Measurements from ENCODE around the gene ITGB4. TPM values are rescaled to one million over a fixed set of nuclear protein-coding genes. Genes with fewer than 3 reads are reported as not detected.
A peak's percentile ranks its signal among the peaks of the same experiment; 100 is the strongest.

ITGB4 gene
- total and polyA plus RNA-seq, 2 of the 13 experiments (the other 11 are each of a cell fraction or from before 2014, with no cell fraction given), result 6.9 to 14.5 TPM

DNA sequence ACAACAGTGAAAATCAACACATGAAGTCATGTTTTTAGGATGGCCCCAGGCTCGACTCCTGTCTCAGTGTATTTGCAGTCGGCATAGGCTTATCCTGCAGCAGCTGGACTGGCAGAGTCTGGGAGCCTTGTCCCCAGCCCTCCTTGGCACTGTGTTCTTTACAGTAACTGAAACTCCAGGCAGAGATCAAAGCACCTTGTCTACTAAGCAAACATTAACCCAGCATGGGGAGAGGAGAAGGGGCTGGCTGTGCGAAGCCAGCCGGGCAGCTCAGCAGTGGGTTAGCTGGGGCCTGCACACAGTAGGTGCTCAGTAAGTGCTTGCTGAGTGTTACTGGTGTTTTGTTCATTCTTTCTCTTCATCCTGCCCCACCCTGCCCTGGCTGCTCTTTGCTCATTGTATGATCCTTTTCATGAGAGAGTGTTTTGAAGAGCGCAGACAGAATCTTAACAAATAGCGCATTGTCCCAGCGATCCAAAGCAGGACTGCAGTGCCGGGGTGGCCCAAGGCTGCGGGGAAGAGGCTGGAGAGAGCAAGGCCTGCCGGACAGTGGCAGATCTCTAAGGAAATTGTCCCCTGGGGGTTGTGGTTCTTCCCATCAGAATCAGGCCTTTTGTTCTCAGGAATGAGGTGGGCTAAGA is 23.5 kb upstream of the ITGB4 start (continued):
- TF ChIP-seq KLF16 (CRISPR knock-in tag; IDR thresholded peaks at IDR 0.05), result peak in 1 of 2 experiments; percentile 56; a peak in 1 of 4 replicates

GRCh38 chr17:75698659-75699058 is 22.6 kb upstream of the ITGB4 start:
- in situ Hi-C loops (cut with HindIII; ENCODE audit: extremely low pct_ligation_motif_present, low pct_unique_long_range_greater_than_20kb), result no loop called here
- Histone ChIP-seq H3K4me2 (ENCODE audit: low read depth, low read length) (no peak overlapping the region), H3K27me3 (ENCODE audit: control insufficient read depth in 1 of 2, insufficient read depth in 2 of 2, low read length in 2 of 2) (no peaks in the 10 kb centered on the region), H3K4me3 (replicated peaks in 1 of 3; ENCODE audit: insufficient read depth in 1 of 3, low read depth in 2 of 3, low read length in 3 of 3) (no peak overlapping the region), H4K20me1 (ENCODE audit: insufficient read depth, low read length) (no peaks in the 10 kb centered on the region), H3K79me2 (ENCODE audit: insufficient read depth, low read length) (no peaks in the 10 kb centered on the region), H2AFZ (ENCODE audit: low read length) (no peak overlapping the region), H3K9ac (ENCODE audit: insufficient read depth, low read depth, low read length) (no peak overlapping the region), H3K4me1 (ENCODE audit: insufficient read depth, low read length) (peaks cover 44% of the 10 kb centered on the region), H3K27ac (ENCODE audit: extremely low read length, insufficient read depth, low read length) (peak overlapping the region; percentile 67), H3K9me3 (ENCODE audit: low read length) (no peaks in the 10 kb centered on the region), H3K36me3 (replicated peaks in 1 of 2; ENCODE audit: control insufficient read depth in 1 of 2, insufficient read depth in 2 of 2, low read length in 2 of 2) (peaks cover 43 to 76% of the 10 kb centered on the region in 2 experiments)
- ATAC-seq, result no peak
- CTCF ChIA-PET (ENCODE audit: low intra/inter-chr PET ratio, low total read pairs), result interaction anchor here (1.6 kb wide), 1 partner anchor 65 kb away, joined by 3 read pairs; the partner anchor contains the start of gene SMIM5
- POLR2A ChIA-PET, result interaction anchor here (1.4 to 2.3 kb wide), 3 partner anchors 32 to 81 kb away, joined by 4 to 6 read pairs (median 5); partner anchors contain the start of genes RECQL5 and SAP30BP
- TF ChIP-seq ZNF652 (CRISPR knock-in tag; IDR thresholded peaks at IDR 0.05; ENCODE audit: borderline replicate concordance, low read depth) (peak; percentile 54; the same call in 1 of the 2 replicates), ZKSCAN8 (CRISPR knock-in tag; IDR thresholded peaks at IDR 0.05; ENCODE audit: borderline replicate concordance) (0 out of 2 replicates have a peak, but pooled peaks have one; percentile 6), TGIF2 (CRISPR knock-in tag; IDR thresholded peaks at IDR 0.05) (no peak), HNF1A (IDR thresholded peaks at IDR 0.05; ENCODE audit: low read depth) (peak; percentile 47), HNF1A (CRISPR knock-in tag; IDR thresholded peaks at IDR 0.05; ENCODE audit: borderline replicate concordance) (no peak; the same call in 1 of the 2 replicates), ZNF557 (CRISPR knock-in tag; IDR thresholded peaks at IDR 0.05) (no peak), THAP7 (CRISPR knock-in tag; IDR thresholded peaks at IDR 0.05) (no peak)
- TF ChIP-seq, protein P1, sequence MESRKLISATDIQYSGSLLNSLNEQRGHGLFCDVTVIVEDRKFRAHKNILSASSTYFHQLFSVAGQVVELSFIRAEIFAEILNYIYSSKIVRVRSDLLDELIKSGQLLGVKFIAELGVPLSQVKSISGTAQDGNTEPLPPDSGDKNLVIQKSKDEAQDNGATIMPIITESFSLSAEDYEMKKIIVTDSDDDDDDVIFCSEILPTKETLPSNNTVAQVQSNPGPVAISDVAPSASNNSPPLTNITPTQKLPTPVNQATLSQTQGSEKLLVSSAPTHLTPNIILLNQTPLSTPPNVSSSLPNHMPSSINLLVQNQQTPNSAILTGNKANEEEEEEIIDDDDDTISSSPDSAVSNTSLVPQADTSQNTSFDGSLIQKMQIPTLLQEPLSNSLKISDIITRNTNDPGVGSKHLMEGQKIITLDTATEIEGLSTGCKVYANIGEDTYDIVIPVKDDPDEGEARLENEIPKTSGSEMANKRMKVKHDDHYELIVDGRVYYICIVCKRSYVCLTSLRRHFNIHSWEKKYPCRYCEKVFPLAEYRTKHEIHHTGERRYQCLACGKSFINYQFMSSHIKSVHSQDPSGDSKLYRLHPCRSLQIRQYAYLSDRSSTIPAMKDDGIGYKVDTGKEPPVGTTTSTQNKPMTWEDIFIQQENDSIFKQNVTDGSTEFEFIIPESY (CRISPR knock-in tag; IDR thresholded peaks at IDR 0.05), result peak; percentile 80
- DNase-seq (ENCODE audit: low spot score), result no peak
- peak; percentile 57 for FAIRE-seq
- intact Hi-C loops (cut with micrococcal nuclease; ENCODE audit: unreplicated experiment), result no loop called here
- WGBS (ENCODE audit: low lambda C conversion rate), result 81% methylated on average over 3 of the region's 3 CpGs
- BruUV-seq (replicated peaks), result no TSS peak
